Stomach (tissue), 9 donors: ENCODE measurements around the gene KCNC3. TPM values are rescaled to one million over a fixed set of nuclear protein-coding genes. Genes with fewer than 3 reads are reported as not detected.

Source experiments
- DNase-seq, 2 donors: peaks; one replicate each; pipeline versions ENCODE4 v3.0.0 to v3.0.0-alpha.2; 2013 to 2019
- H3K27ac ChIP-seq, 5 donors: fragments of 200-600 bp in 4 of 5; sonication (generic) in 4 of 5; one replicate each; pipeline ENCODE4 v1.5.1; 2013 to 2019; ENCODE audit warnings: mild to moderate bottlenecking in 1 of 5, moderate library complexity in 1 of 5
- H3K27me3 ChIP-seq, 3 donors: fragments of 200-600 bp; sonication (generic); one replicate each; pipeline ENCODE4 v1.5.1; 2017 to 2019; ENCODE audit warnings: mixed run types in 1 of 3
- H3K36me3 ChIP-seq, 4 donors: fragments of 200-600 bp; sonication (generic); 1 replicate in 3 of 4; 2 replicates in 1 of 4; pipeline ENCODE4 v1.5.1; 2016 to 2019
- H3K4me1 ChIP-seq, 4 donors: fragments of 200-600 bp; sonication (generic); one replicate each; pipeline ENCODE4 v1.5.1; 2016 to 2019
- H3K4me3 ChIP-seq, 4 donors: fragments of 200-600 bp; sonication (generic) in 3 of 4; one replicate each; pipeline ENCODE4 v1.5.1; 2016 to 2019; ENCODE audit warnings: mild to moderate bottlenecking in 1 of 4
- H3K9me3 ChIP-seq, 4 donors: fragments of 200-600 bp; sonication (generic); one replicate each; pipeline ENCODE4 v1.5.1; 2016 to 2019
- CTCF ChIP-seq, 7 experiments: fragments of 450-650 bp in 4 of 7; fragments of 200-600 bp in 3 of 7; sonication (generic) in 3 of 7; IDR thresholded peaks; one replicate each; pipeline ENCODE4 v1.5.1; 2016 to 2019; ENCODE audit warnings: antibody characterized with exemption in 7 of 7, control low read depth in 2 of 7, mild to moderate bottlenecking in 1 of 7
- EP300 ChIP-seq: sonication (generic); formaldehyde crosslinking; IDR thresholded peaks from one replicate; pipeline ENCODE4 v1.6.1; 2017; ENCODE audit warnings: antibody characterized with exemption
- POLR2A ChIP-seq, 4 donors: fragments of 450-650 bp; IDR thresholded peaks; one replicate each; pipeline ENCODE4 v1.6.1; 2016; ENCODE audit warnings: antibody characterized with exemption in 4 of 4, control low read depth in 2 of 4, mild to moderate bottlenecking in 1 of 4, moderate library complexity in 1 of 4
- POLR2AphosphoS5 ChIP-seq, 3 donors: sonication (generic); formaldehyde crosslinking; IDR thresholded peaks; one replicate each; pipeline ENCODE4 v1.6.1; 2016; ENCODE audit warnings: antibody characterized with exemption in 3 of 3
- WGBS, 5 donors: extraction: QIAGEN DNeasy Blood & Tissue Kit in 3 of 5; methylation state at CpG; one replicate each; pipeline versions ENCODE4 v1.1.5 to v1.1.7; 2013 to 2018; 5-methylcytosine and 5-hydroxymethylcytosine counted together
- intact Hi-C: fragments of 100-400 bp; cut with DNase I; formaldehyde crosslinking; loops from one replicate; pipeline ENCODE4 v1.15.1; 2023; ENCODE audit warnings: low total_unique reads
- polyA plus RNA-seq, 3 donors: library from polyadenylated mRNA; stranded (reverse); fragments of 200-250 nt; gene quantifications; one replicate each; pipeline ENCODE4 v1.2.3, GENCODE V29; 2013
- total RNA-seq, 5 donors: library from RNA; depleted of rRNA; stranded (reverse); fragments of >200 nt; gene quantifications; one replicate each; pipeline versions ENCODE4 v1.1.0 to v1.2.3, GENCODE V29; 2014 to 2016
- donor health status: healthy with polysubstance abuse.
- donor health status: Bipolar disorder and iron deficiency.
- donor health status: healthy.

The KCNC3 gene
- total and polyA plus RNA-seq, 8 donors: 0.25 to 2.3 (median 0.41) TPM; not detected in 2

DNA sequence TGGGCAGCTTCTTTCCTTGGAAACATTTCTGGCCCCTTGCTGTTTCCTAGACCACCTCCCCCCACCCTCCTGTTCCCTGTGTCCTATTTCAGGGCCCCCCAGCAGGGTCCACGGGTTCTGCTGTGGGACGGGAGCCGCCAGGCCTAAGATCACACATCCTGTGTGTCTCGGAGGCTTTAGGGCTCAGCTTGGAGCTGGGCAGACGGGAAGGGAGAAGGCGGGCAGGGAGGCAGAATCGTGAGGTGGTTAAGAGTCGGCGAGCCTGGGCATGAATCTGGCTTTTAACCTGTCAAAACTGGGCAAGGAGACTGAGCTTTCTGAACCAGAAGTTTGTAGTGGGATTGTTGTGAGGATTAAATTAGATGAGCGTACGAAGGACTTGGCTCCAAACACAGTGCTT lies 4.8 kb downstream of the KCNC3 start:
- TF ChIP-seq EP300: no peak
- TF ChIP-seq POLR2A (IDR thresholded peaks at IDR 0.05): no peak
- H3K36me3 ChIP-seq: no peaks in the 10 kb centered on the region
- peaks cover 6 to 77% (median 34%) of the 10 kb centered on the region in 3 donors for H3K27me3 ChIP-seq
- H3K9me3 ChIP-seq: no peaks in the 10 kb centered on the region
- peaks cover 5 to 29% (median 21%) of the 10 kb centered on the region in 4 donors for H3K4me1 ChIP-seq
- intact Hi-C loops: no loop called here
- H3K4me3 ChIP-seq: no peak overlapping the region
- no peak for DNase-seq
- H3K27ac ChIP-seq: no peak overlapping the region
- WGBS, 5 donors: 72 to 80% (median 74%) methylated on average over 11 of the region's 11 CpGs

DNA sequence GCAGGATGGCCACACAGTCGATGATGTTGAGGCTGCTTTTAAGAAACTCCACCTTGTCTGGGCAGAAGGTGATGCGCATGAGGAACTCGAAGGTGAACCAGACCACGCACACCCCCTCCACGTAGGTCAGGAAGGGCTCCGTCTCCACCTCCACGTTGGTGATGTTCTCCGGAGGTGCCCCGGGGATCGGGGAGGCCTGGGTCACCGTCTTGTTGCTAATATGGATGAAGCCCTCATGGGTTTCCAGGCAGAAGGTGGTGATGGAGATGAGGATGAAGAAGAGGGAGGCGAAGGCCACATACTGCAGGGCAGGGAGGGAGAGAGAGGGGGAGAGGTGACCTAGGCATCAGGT lies 5.4 kb downstream of the KCNC3 start:
- 88 to 92% (median 90%) methylated on average over 12 of the region's 12 CpGs for WGBS, 5 donors
- TF ChIP-seq POLR2A (IDR thresholded peaks at IDR 0.05) (no peak), CTCF (IDR thresholded peaks at IDR 0.05) (no peak), POLR2AphosphoS5 (IDR thresholded peaks at IDR 0.05) (no peak), EP300 (no peak)
- Histone ChIP-seq H3K9me3 (no peaks in the 10 kb centered on the region), H3K4me1 (peaks cover 3 to 26% (median 19%) of the 10 kb centered on the region in 4 donors), H3K4me3 (no peak overlapping the region), H3K36me3 (no peaks in the 10 kb centered on the region), H3K27me3 (peaks cover 6 to 76% (median 30%) of the 10 kb centered on the region in 3 donors), H3K27ac (no peak overlapping the region)
- intact Hi-C loops: no loop called here
- DNase-seq: no peak

- H3K27me3 ChIP-seq: peaks cover 6 to 76% (median 25%) of the 10 kb centered on the region in 3 donors
- H3K4me1 ChIP-seq: peaks cover 3 to 22% (median 15%) of the 10 kb centered on the region in 4 donors
- no peak overlapping the region for H3K27ac ChIP-seq
- H3K9me3 ChIP-seq: no peaks in the 10 kb centered on the region
- no peak for DNase-seq
- 92 to 95% (median 94%) methylated on average over 39 to 55 of the region's 55 CpGs for WGBS, 5 donors
- TF ChIP-seq POLR2A (IDR thresholded peaks at IDR 0.05) (no peak), EP300 (no peak)
- intact Hi-C loops: no loop called here
- H3K36me3 ChIP-seq: no peaks in the 10 kb centered on the region
- H3K4me3 ChIP-seq: no peak overlapping the region
Measured at GRCh38 chr19:50322931-50323781, 6.0 kb downstream of the KCNC3 start.

GRCh38 chr19:50322234-50322633 lies 6.9 kb downstream of the KCNC3 start:
- Histone ChIP-seq H3K36me3 (no peaks in the 10 kb centered on the region), H3K4me3 (no peak overlapping the region), H3K4me1 (peaks cover 3 to 16% (median 15%) of the 10 kb centered on the region in 4 donors), H3K27ac (no peak overlapping the region), H3K9me3 (no peaks in the 10 kb centered on the region), H3K27me3 (peaks cover 0 to 76% (median 16%) of the 10 kb centered on the region in 3 donors)
- TF ChIP-seq EP300 (no peak), POLR2A (IDR thresholded peaks at IDR 0.05) (no peak), POLR2AphosphoS5 (IDR thresholded peaks at IDR 0.05) (no peak), CTCF (IDR thresholded peaks at IDR 0.05) (no peak)
- WGBS, 5 donors: 76 to 85% (median 83%) methylated on average over 12 of the region's 12 CpGs
- no peak for DNase-seq
- intact Hi-C loops: no loop called here

- Histone ChIP-seq H3K4me3 (no peak overlapping the region), H3K36me3 (no peaks in the 10 kb centered on the region), H3K27me3 (peaks cover 0 to 76% (median 12%) of the 10 kb centered on the region in 3 donors), H3K9me3 (no peaks in the 10 kb centered on the region), H3K4me1 (peaks cover 3 to 16% (median 15%) of the 10 kb centered on the region in 4 donors), H3K27ac (no peak overlapping the region)
- no peak for TF ChIP-seq POLR2AphosphoS5 (IDR thresholded peaks at IDR 0.05)
- no peak for TF ChIP-seq EP300
- no peak for TF ChIP-seq POLR2A (IDR thresholded peaks at IDR 0.05)
- TF ChIP-seq CTCF (IDR thresholded peaks at IDR 0.05): no peak
- intact Hi-C loops: no loop called here
- no peak for DNase-seq
- 77 to 94% (median 83%) methylated on average over 4 of the region's 4 CpGs for WGBS, 5 donors
Measured at GRCh38 chr19:50321831-50322230, 7.3 kb downstream of the KCNC3 start.
